Activated effector memory CD4-positive, alpha-beta T cell treated with Interleukin-2 at 50 U/mL for 16 hours (primary cell): ENCODE measurements around the gene ALOX15B.
"Not testable (repeated sequence)": the region's sequence is repeated elsewhere in the genome, so short reads cannot be mapped to it uniquely, and the experiment has no call there.

Experiments used
- DNase-seq: peaks from one replicate; pipeline ENCODE4 v3.0.0-alpha.2; 2020

The ALOX15B gene

DNA sequence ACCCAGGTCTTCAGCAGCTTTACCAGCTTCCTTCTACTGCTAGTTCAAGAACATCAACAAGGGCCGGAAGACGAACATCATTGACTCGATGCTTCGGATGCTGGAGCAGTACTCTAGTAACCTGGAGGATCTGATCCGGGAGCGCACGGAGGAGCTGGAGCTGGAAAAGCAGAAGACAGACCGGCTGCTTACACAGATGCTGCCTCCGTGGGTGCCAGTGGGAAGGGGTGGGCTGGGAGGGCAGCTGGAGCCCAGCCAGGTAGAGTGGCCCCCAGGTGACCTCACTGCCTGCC is 24.4 kb upstream of the ALOX15B start:
- DNase-seq, result no peak

DNA sequence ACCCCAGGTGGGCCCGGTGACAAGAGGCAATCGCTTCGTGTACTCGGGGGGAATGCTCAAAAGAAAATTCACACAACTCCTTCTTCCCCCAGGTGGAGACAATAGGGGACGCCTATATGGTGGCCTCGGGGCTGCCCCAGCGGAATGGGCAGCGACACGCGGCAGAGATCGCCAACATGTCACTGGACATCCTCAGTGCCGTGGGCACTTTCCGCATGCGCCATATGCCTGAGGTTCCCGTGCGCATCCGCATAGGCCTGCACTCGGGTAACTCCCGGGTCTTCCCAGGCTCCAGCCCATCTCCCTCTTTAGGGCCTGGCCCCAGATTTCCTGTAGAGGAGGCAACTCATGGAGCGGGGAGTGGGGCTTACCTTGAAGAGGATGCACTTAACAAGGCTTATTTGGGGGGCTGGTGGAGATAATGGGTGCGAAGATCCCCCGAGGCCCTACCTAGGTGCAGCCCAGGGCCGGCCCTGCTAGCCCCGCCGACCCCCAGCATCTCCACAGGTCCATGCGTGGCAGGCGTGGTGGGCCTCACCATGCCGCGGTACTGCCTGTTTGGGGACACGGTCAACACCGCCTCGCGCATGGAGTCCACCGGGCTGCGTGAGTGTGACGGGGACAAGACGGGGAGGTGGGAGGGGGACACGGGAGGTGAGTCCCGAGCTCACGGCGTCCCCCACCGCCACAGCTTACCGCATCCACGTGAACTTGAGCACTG is 23.5 kb upstream of the ALOX15B start:
- DNase-seq, result no peak

DNA sequence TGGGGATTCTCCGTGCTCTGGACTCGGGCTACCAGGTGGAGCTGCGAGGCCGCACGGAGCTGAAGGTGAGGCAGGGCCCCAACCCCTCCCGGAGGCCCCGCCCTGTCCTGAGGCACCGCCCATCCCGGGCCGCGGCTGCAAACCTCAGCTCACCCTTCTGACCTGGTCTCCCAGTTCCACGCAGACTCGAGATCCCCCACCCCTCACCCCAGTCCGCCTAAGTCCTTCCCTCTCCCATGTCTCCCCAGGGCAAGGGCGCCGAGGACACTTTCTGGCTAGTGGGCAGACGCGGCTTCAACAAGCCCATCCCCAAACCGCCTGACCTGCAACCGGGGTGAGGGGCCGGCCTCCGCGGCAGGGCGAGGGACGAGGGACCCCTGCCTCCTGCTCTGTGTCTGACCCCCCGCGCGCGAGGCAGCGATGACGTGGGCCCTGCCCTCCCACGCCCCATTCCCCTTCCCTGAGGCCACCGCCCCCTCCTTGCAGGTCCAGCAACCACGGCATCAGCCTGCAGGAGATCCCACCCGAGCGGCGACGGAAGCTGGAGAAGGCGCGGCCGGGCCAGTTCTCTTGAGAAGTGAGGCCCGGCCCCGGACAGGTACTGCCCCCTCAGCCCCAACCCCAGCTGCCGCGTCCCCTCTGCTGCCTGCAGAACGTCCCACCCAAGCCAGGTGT is 22.8 kb upstream of the ALOX15B start:
- no peak for DNase-seq

DNA sequence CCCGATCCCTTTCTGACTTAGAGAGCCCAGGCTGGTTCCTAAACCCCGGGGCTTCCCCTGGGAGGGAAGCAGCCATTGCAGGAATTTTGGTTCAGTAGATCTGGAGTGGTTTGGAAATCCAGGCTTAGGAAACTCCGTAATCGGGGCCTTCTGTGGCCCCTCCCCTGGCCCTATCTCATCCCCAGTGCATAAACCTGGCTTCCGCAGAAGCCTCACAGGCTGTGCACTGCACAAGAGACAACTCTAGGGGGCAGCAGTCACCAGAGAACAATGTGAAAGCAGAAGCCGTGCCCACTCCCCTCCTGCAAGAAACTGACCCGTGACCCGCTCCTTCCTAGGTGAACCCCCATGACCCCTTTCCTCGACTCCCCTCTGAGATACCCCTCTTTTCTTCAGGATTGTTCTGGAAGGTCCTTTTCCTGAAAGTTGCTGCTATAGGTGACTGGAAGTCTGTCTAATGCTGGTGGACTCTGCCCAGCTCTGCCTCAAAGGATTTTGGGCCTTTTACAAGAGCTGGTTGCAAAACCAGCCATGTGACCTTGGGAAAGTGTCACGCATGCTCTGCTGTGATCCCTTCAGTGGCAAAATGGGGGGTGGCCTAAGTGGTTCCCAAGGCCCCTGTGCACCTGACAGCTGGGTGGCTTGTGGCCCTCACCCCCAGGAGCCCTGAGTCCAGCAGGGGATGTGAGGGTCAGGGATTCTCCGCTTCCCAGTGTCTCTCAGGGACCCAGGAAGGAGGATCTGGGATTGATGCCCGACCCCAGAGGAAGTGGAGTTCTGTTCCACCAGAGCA is 22.0 kb upstream of the ALOX15B start:
- DNase-seq, result peak; percentile 14

DNA sequence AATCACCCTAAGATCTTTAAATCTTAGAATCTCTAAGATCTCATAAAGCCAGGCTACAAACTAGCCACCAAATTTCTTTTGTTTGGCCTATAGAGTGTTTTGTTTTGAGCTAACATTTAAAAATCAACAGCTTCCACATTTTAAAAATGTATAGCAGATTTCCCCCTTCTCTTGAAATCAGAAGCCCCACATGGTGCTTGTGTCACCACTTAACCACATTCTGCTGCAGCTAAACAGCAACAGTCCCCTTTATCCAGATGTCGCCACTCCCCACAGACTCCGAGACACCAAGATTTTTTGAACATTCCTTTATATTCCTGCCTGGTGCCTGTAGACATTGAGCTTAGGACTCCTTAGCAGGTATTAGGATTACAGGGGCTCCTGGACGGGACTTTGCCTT is 20.4 kb upstream of the ALOX15B start:
- DNase-seq, result no peak

DNA sequence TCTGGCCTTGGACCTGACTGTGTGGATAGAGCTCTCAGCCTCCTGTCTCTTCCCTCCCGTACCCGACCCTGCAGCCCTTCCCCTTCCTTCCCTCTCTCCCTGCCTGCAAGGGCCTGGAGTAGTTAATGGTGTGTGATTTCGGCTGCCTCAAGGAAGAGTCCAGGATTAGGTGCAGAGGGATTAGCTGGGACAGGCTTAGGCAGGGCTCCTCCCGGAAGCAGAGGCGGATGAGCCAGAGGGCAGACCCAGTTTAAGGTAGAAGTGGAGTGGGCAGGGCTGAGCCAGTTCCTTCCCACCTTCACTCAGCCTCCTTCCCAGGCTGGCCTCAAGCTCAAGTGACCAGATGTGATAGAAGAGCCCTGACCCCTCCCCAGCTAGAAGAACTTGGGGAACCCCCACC is 19.7 kb upstream of the ALOX15B start:
- DNase-seq, result no peak

DNA sequence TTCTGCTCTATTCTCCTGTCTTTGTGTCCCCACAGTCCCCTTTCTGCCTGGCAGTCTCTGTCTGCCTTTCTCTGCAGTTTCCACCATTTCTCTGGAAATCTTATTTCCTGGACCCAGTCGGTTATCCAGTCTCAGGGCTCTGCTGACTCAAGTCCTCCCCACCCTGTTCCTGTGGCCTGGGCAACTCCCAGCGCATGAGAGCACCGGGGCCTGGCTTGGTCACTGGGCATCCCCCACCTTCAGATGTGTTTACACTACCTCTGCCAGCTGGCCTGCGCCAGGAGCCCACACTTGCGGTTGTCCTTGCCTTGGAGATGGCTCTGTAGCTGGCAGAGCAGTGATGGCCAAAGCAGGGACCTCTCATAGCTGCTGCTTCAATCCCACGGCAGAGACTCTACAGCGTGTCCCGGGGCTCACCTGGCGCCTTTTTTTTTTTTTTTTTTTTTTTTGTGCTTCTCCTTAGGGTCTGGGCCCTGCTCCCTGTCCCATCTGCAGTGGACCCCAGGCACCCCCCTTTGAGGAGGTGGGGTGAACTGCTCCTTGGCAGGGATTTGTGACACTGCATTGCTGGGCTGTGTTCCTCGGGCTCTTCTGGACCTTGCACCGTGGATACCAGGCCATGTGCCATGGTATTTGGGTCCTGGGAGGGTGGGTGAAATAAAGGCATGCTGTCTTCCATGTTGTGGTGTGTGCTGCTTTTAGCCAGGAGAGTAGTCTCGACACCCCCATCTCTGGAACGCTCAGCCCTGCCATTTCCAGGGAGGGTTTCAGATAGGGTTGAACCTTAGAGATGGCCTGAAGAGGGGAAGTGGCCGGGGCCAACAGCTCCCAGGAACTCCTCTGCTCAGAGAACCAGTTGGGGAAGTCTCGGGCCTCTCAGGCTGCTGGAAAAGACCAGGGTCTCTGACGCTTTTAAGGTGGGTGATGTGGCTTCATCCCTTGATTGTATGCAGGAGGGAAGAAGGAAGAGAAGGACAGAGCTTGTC is 18.9 kb upstream of the ALOX15B start:
- DNase-seq, result no peak

DNA sequence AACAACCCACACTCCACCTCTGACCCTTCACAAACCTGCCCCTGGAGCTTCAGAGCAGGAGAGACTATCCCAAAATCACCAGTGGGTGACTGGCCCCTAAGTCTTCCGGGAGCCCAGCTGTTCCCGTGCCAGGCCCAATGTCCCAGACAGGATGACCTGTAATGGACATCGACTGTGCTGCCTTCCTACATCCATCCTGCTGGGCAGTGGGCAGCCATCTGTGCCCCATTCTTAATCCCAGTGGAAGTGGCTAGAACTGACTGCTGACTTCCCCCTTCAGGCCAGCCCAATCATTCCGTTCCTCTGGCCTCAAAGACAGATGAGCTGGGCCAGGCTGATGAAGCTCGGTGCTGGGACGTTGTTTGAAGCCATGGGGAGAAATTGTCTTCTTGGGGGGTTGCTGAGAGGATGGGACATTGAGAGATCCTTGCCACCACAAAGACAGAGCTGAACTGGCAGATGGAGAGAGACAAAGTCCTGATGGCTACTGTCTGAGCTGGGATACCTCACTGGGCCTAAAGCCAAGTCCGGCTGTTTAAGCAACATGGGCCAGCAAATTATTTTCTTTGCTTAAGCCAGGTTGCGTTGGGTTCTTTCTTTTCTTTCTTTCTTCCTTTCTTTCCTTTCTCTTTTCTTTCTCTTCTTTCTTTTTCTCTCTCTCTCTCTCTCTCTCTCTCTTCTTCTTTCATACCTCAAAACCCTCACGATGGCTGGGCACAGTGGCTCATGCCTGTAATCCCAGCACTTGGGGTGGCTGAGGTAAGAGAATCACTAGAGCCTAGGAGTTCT is 17.9 kb upstream of the ALOX15B start:
- no peak for DNase-seq

DNA sequence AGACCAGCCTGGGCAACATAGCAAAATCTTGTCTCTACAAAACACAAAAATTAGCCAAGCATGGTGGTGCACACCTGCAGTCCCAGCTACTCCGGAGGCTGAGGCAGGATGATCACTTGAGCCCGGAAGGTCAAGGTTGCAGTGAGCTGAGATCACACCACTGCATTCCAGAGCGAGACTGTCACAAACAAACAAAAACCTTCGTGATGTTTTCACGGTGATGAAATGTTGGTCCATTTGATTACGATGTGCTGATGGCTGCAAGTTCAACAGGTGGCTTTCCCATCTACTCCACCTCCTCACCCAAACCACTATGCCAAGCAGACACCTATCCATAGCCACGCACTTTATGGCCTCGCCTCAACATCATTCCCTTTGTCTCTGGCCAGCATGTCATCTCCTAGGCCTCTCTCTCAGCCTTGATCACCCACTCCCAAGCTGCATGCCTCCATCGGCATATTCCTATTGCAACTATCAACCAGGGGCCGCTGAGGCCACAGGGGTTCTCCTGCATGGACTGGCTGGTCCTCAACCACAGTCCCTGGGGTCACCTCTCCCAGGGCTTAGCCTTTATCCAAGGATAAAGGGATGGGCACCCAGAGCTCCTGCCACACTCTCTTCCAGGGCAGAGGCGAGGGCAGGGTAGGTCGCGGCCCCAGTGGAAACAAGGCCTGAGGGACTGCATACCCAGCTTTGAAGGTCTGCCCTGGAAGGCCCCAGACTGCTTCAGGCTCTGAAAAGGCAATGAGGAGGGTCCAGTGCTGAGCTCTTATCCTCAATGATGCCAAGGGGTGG is 17.1 kb upstream of the ALOX15B start:
- DNase-seq, result no peak

DNA sequence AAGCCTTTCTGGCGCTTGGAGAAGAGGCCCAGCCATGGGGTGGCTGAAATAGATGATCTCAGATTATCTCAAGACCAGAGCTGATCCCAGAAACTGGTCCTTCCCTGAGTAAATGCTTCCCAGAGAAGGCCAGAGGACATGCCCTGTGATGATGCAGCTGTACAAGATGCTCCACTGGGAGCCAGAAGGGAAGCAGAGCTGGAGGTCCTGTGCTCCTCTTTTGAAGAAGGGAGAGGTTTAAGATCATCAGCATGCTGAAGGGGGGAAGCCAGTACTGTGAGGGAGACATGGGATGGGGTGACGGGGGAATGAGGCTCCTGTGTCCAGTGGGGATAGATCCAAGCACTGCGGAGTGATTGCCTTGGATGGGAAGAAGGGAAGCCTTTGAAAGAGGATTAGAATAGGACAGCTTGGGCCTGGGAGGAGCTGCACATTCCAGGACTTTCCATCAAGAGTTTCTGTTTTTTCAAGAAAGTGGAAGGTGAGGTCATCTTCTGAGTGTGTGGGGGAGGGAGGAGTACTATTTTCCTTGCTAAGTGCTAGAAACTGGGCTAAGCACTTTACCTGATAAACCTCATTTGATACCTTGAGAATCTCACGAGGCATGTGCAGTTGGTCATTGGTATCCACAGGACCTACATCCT is 16.4 kb upstream of the ALOX15B start:
- DNase-seq, result no peak

DNA sequence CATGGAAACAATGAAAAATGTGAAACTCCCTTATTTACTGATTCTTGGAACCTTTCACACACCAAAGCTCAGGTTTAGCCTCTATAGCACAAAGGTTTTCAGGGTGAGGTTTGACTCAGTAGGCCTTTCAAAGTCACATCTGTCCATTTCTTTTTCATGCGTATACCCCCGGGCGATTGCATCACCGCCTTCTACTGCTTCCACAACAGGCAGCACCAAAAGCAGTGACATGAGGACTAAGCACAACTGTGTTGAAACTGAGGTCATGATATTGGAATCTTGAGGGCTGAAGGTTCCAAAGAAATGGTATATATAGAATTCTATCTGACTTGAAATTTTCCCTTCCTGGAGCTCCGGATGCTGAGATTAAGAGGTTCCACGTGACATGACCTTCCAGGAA is 14.7 kb upstream of the ALOX15B start:
- DNase-seq, result not testable (repeated sequence)

DNA sequence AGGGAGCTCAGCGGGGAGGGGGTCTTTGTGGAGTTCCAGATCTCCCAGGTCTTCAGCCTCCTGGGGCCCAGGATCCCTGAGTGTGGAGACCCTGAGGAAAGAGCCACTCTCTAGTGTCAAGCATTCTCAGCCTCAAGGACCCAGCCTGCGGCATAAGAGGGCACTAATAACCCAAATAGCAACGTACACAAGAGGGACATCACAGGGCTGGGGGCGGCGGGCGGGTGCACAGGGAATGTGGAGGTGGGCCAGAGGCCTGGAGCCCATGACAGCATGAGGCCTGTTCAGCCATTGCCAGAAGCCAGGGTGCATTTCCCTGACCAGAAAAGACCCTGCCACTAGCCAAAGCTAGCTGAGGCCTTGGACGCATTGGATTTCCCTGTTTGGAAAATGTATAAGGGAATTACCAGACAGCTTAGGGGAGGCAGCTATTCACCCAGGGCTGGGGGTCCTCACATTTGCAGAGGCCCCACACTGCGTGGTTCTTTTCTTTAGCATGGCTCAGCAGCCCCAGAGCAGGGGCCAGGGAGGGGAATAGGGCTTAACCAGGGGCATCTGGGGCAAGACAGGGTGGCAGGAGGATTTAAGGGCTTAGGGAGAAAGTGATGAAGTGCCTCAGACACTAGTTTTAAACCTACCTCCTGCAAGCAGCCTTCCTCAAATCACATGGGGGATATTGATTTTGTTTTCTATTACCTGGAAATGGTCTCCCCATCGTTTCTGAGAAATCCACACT is 13.5 kb upstream of the ALOX15B start:
- DNase-seq, result no peak

DNA sequence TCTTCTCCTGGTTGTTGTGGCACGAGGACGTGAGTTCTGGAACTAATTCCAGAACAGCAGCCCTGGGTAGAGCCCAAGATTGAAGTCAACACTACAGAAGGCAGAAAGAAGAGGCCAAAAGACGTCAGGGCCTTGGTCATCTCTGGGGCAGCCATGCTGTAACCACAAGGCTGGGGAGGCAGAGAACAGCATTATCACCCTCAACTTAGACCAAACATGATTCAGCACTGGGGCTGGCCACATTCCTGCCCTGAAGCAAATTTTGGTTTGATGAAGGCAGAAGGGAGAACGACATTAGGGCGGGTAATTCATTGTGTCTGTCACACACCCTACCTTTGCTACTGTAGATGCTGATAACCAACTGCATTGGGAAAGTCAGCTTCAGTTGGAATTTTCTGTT is 9.7 kb upstream of the ALOX15B start:
- DNase-seq, result no peak

DNA sequence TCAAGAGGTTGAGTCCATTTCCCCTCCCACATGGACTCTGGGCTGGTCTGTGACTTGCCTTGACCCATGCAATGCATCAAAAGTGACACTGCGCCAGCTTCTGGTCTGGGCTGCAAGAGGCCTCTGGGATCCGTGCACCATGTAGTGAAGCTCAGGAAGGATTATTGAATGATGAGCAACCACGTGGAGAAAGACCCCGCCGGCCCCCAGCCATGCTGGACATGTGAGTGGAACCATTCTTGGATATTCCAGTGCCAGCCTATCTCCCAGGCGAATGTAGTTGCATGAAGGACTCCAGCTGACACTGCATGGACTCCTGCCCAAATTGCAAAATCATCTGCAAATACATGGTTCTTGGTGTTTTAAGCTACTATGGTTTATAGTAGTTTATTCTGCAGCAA is 7.6 kb upstream of the ALOX15B start:
- no peak for DNase-seq

DNA sequence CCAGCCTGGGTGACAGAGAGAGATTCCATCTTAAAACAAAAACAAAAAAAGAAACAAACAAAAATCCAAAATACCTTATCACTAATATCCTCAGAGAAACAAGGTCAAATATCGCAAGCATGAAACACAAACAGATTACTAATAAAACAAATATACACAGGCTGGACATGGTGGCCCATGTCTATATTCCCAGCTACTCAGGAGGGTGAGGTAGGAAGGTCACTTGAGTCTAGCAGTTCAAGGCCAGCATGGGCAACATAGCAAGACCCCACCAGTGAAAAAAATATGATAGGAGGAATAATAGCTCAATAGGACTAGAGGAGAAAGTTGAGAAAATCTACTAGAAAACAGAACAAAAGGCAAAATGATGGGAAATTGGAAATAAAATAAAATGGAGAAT is 6.9 kb upstream of the ALOX15B start:
- no peak for DNase-seq

DNA sequence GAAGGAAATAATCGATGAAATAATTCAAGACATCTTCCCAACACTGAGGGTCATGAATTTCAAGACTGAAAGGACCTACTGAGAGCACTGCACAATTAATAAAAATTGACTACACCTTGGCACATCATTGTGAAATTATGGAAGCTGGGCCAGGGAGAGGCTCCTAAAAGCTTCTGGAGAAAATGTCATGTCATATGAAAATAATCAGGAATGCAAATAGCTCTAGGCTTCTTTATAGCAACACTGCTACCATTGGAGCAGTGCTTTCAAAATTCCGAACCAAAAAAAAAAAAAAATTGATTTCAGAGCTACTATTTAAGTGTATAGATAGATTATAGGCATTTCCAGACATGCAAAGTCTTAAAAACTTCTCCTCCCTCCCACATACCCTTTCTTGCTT is 6.4 kb upstream of the ALOX15B start:
- DNase-seq, result no peak

DNA sequence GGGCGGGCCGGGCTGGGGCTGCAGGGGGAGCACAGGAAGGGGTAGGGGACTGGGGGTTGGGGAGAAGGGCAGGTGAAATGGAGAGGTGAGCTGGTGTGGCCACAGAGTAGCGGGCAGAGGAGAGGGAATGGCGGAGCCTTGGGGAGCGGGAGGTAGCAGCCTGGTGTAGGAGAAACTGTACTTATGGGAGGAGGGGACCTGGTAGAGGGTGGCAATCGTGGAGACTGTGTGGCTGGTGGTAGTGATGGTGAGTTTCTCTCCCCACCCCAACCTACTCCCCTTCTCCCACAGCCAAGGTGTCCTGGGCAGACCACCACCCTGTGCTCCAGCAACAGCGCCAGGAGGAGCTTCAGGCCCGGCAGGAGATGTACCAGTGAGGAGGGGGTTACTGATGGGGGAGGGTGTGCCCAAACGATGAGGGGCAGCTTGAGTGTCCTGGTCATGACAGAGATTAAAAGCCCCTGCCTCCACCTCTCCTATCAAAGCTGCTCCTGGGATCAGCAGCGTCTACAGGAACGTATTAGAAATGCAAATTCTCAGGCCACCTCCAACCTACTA is 831 bp downstream of the ALOX15B start:
- no peak for DNase-seq

DNA sequence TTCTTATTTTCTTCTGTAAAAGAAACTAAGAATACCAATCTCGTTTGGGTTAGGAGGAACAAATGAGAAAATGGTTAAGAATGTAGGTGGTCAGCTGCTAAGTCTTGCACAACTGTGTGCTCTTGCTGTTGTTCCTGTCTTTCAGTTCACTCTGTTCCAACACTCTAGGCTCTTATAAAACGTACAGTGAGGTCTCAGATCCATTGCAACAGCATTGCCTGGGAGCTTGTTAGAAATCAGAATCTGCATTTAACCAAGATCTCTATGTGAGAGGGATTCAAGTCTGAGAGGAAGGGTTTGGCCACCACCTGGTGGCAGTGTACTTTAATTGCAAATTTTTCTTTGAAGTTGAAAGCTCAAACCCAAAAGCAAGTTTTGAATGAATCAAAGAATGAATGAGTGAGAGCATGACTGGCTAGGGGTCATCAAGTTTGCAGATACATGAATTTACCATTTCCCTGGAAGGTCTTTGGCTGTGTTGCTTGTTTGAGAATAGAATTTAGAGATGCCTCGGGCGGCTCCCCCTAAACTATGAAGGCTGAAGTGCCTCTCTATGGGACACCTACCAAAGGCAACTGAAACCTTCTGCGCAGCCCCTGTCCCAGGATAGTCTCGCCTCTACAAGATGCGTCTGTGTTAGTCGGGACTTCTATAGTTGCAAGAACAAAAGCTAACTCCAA is 2.5 kb downstream of the ALOX15B start:
- no peak for DNase-seq

DNA sequence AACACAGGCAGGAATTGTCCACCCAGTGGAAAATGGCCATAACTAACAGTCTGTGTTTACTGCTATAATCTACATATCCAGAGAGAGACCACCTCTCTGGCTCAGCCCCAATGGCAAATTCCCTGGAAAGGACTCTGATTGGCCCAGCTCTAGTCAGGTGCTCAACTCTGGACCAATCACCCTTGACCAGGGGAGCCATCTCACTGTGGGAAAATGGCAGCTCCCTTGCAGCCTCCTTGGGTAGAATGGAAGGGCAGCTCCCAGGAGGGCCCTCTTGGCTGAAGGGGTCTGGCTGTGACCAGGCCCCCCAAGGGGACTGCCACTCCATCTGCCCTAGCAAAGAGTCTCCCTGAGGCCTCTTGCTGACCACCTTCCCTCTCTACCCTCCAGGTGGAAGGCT is 3.1 kb downstream of the ALOX15B start:
- DNase-seq, result no peak
